ENCODE results near the gene ARPC4.
"Not testable (repeated sequence)": the region's sequence is repeated elsewhere in the genome, so short reads cannot be mapped to it uniquely, and the experiment has no call there.

The ARPC4 gene

GRCh38 chr3:9826815-9827573 is 34.1 kb downstream of the ARPC4 start:
- peak; percentile 10 for DNase-seq

- DNase-seq, result no peak
Measured at GRCh38 chr3:9828801-9829755, 36.2 kb downstream of the ARPC4 start.

GRCh38 chr3:9831253-9831652 is 38.4 kb downstream of the ARPC4 start:
- DNase-seq, result no peak

GRCh38 chr3:9833078-9833477 is 40.2 kb downstream of the ARPC4 start:
- no peak for DNase-seq

- no peak for DNase-seq
Measured at GRCh38 chr3:9834520-9835380, 41.9 kb downstream of the ARPC4 start.

GRCh38 chr3:9837701-9838582 is 45.1 kb downstream of the ARPC4 start:
- DNase-seq, result no peak

- DNase-seq, result no peak
Measured at GRCh38 chr3:9838856-9839255, 46.0 kb downstream of the ARPC4 start.

- no peak for DNase-seq
Measured at GRCh38 chr3:9841015-9841414, 48.1 kb downstream of the ARPC4 start.

- DNase-seq, result peak; percentile 60
Measured at GRCh38 chr3:9843715-9844438, 51.0 kb downstream of the ARPC4 start, which contains the start of gene RPUSD3. RPUSD3 (minus strand) TSS chr3:9844008; CDS start chr3:9843990, 18 bp downstream.

GRCh38 chr3:9846231-9846630 is 53.3 kb downstream of the ARPC4 start:
- DNase-seq, result no peak

- DNase-seq, result no peak
Measured at GRCh38 chr3:9846931-9847488, 54.1 kb downstream of the ARPC4 start.

GRCh38 chr3:9847870-9848269 is 55.0 kb downstream of the ARPC4 start:
- DNase-seq, result not testable (repeated sequence)

- DNase-seq, result not testable (repeated sequence)
Measured at GRCh38 chr3:9848860-9849259, 56.0 kb downstream of the ARPC4 start.

GRCh38 chr3:9851383-9851782 is 58.5 kb downstream of the ARPC4 start:
- not testable (repeated sequence) for DNase-seq

GRCh38 chr3:9851926-9852325 is 59.0 kb downstream of the ARPC4 start:
- not testable (repeated sequence) for DNase-seq

GRCh38 chr3:9852528-9852927 is 59.6 kb downstream of the ARPC4 start:
- no peak for DNase-seq

- not testable (repeated sequence) for DNase-seq
Measured at GRCh38 chr3:9854291-9854940, 61.5 kb downstream of the ARPC4 start.

GRCh38 chr3:9855594-9855993 is 62.7 kb downstream of the ARPC4 start:
- no peak for DNase-seq

Measured in NCI-H1694 (cell line).